Ishikawa (cell line): ENCODE measurements around the gene ATXN7.

ENCODE experiments used
- CEBPB ChIP-seq: IDR thresholded peaks from 2 replicates; pipeline ENCODE4 v1.6.1; 2012
- CREB1 ChIP-seq: IDR thresholded peaks from 2 replicates; pipeline ENCODE4 v1.6.1; 2012; ENCODE audit warnings: low read depth
- EGR1 ChIP-seq: IDR thresholded peaks from 2 replicates; pipeline ENCODE4 v1.6.1; 2012
- EP300 ChIP-seq: IDR thresholded peaks from 2 replicates; pipeline ENCODE4 v1.6.1; 2012; ENCODE audit warnings: borderline replicate concordance
- FOXM1 ChIP-seq: IDR thresholded peaks from 2 replicates; pipeline ENCODE4 v1.6.1; 2012; ENCODE audit warnings: low read depth, borderline replicate concordance
- MAX ChIP-seq: IDR thresholded peaks from 2 replicates; pipeline ENCODE4 v1.6.1; 2012
- NFIC ChIP-seq: IDR thresholded peaks from 2 replicates; pipeline ENCODE4 v1.6.1; 2012
- RAD21 ChIP-seq: IDR thresholded peaks from 2 replicates; pipeline ENCODE4 v1.6.1; 2012; ENCODE audit warnings: low read depth
- REST ChIP-seq: IDR thresholded peaks from 2 replicates; pipeline ENCODE4 v1.6.1; 2012; ENCODE audit warnings: low read depth, mild to moderate bottlenecking
- TAF1 ChIP-seq: IDR thresholded peaks from 2 replicates; pipeline ENCODE4 v1.6.1; 2012; ENCODE audit warnings: low read depth, mild to moderate bottlenecking
- TCF12 ChIP-seq: IDR thresholded peaks from 2 replicates; pipeline ENCODE4 v1.6.1; 2012; ENCODE audit warnings: low read depth
- TEAD4 ChIP-seq: IDR thresholded peaks from 2 replicates; pipeline ENCODE4 v1.6.1; 2012
- USF1 ChIP-seq: IDR thresholded peaks from 2 replicates; pipeline ENCODE4 v1.6.1; 2012
- YY1 ChIP-seq: IDR thresholded peaks from 2 replicates; pipeline ENCODE4 v1.6.1; 2012; ENCODE audit warnings: low read depth
- ZBTB7A ChIP-seq: IDR thresholded peaks from 2 replicates; pipeline ENCODE4 v1.6.1; 2012; ENCODE audit warnings: low read depth

ATXN7 gene

DNA sequence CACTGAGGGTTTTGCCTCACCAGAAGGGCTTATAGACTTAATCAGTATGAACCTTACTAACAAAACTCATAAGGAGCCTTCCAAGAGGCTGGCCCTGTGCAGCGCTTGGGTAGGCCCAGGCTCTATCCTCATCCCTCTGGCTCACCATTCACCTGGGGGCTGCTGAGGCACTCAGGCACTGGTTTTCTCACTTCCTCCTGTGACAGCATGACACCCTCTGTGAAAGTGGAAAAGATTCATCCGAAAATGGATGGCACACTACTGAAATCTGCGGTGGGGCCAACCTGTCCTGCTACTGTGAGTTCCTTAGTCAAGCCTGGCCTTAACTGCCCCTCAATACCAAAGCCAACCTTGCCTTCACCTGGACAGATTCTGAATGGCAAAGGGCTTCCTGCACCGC lies 118.3 kb downstream of the ATXN7 start:
- TF ChIP-seq CEBPB (no peak), REST (no peak), EP300 (no peak), RAD21 (no peak), TCF12 (no peak), ZBTB7A (no peak), FOXM1 (no peak), YY1 (no peak), TAF1 (no peak), USF1 (no peak), EGR1 (no peak), MAX (no peak)

DNA sequence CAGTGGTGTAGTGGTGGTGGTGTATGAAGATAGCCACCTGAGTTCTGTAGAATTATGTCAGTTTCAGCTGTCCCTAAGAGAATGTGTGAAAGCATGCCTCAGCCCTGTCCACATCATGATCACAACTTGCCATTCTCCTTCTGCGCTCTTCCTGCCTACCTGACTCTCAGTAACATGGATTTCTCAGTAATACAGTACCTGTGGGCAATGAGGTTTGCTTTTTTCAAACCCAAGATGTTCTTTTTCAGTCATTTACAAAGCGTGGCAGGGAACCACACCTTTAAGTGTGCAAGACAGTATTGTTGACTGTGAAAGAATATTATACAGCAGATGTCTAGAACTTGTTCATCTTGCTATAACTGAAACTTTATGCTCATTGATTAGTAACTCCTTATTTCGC lies 120.7 kb downstream of the ATXN7 start:
- TF ChIP-seq USF1 (no peak), TEAD4 (no peak), CREB1 (no peak), TCF12 (no peak), MAX (no peak), RAD21 (no peak), EP300 (no peak), YY1 (no peak), TAF1 (no peak), ZBTB7A (no peak), CEBPB (no peak)

DNA sequence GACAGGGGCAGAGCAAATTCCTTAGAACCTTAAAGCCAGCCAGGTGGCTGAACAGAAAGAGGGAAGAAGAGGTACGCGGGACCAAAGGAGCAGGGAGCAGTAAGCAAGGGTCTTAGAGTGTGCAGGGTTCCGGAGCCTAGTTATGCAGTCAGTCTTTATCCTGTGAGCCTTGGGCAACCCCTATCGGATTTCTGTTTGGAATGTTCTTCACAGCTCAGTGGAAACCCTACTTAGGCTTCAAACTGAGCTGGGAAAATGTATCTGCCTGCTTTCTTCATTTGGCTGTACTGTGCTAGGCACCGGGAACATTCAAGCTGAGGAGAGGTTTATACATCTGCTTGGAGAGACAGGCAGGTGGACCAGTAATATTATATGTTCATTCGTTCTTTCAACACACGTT lies 122.5 kb downstream of the ATXN7 start:
- TF ChIP-seq REST = no peak
- TF ChIP-seq RAD21 = 0 out of 2 replicates have a peak, but pooled peaks have one; percentile 6

DNA sequence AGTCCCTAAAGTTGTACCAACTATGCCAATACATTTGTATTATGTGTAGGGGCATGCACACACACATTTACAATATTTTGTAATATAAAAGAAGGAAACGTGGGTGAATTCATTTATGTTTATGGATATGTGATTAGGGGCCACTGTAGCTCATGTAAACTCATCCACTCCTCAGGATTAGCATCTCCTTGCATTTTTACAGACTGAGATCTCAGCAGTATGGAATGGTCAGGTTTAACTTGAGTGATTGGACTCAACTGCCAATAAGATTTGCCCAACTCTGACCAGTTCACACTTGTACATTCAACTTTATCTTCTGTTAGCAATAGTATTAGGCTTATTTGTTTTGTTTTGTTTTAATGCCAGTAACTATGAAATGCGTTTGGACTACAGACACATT lies 123.2 kb downstream of the ATXN7 start:
- TF ChIP-seq RAD21 (no peak), REST (no peak)

GRCh38 chr3:63988943-63989342 lies 125.3 kb downstream of the ATXN7 start:
- TF ChIP-seq EP300 = no peak
- no peak for TF ChIP-seq CEBPB
- TF ChIP-seq EGR1 = no peak
- TF ChIP-seq TCF12 = no peak
- no peak for TF ChIP-seq USF1
- no peak for TF ChIP-seq MAX
- TF ChIP-seq FOXM1 = no peak
- TF ChIP-seq REST = no peak
- TF ChIP-seq NFIC = no peak
